Activated naive CD4-positive, alpha-beta T cell (primary cell): ENCODE data around the gene GBP1.
"Not testable (repeated sequence)": the region's sequence is repeated elsewhere in the genome, so short reads cannot be mapped to it uniquely, and the experiment has no call there.

Source experiments
- DNase-seq, 4 experiments: peaks; one replicate each; lab custom pipeline; 2025; lab: John Stamatoyannopoulos, UW

Gene GBP1

DNA sequence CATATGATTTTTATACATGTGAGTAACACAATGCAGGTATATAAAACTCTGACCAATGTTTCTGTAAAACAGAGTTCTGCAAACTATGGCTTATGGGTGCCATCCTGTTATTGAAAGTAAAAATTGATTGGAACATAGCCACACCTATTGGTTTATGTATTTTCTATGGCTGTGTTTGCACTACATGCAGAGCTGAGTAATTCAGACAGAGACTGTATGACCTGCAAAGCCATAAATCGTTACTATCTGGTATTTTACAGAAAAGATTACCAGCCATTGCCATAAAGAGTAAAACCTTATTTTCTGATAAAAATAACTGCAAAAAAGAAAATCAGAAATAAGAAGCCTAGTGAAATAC lies 13.1 kb downstream of the GBP1 start:
- DNase-seq = no peak

GRCh38 chr1:89051300-89051954 lies 13.6 kb downstream of the GBP1 start:
- no peak for DNase-seq

GRCh38 chr1:89050649-89051033 lies 14.4 kb downstream of the GBP1 start:
- DNase-seq = no peak

GRCh38 chr1:89049901-89050648 lies 14.9 kb downstream of the GBP1 start:
- DNase-seq = not testable (repeated sequence)

- DNase-seq = not testable (repeated sequence)
Observed at GRCh38 chr1:89049187-89049586, 15.8 kb downstream of the GBP1 start.

- DNase-seq = no peak
Observed at GRCh38 chr1:89047734-89048133, 17.3 kb downstream of the GBP1 start.

GRCh38 chr1:89046318-89047183 lies 18.5 kb downstream of the GBP1 start:
- not testable (repeated sequence) for DNase-seq

GRCh38 chr1:89044970-89045721 lies 19.9 kb downstream of the GBP1 start:
- no peak for DNase-seq

DNA sequence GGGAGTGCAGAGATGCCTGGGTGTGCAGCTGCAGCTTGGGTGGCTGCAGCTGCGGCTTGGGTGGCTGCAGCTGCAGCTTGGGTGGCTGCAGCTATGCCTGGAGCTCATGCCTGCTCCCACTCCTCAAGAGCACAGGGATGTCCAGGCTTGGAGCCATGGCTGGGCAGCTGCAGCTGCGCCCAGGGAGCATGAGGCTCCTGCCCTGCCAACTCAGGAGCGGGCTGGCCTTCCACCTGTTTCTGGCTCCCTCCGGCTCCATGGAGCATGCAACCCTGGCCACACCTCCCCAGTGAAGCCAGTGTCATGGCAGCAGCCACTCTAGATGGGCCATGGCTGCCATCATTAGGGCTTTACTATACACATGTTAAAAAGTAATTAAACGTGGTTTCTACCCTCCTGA lies 21.1 kb downstream of the GBP1 start:
- DNase-seq = no peak

DNA sequence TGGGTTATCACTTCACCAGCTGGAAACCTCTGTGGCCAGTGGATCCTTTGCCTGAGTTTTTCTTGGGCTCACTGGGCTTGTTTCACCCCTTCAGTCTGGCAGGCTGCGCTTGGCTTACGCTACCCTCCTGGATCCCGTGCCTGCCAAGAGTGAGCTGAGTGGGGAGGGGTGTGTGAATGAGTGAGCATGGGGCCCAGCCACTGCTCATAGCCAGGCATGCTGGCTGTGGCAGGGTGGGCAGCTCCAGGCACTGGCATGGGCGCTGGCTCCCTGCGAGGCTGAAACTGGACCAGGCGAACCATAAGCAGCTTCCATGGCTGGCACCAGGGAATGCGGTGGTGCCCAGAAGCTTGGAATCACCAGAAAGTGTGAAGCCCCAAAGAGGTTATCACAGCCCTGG lies 22.5 kb downstream of the GBP1 start:
- no peak for DNase-seq

DNA sequence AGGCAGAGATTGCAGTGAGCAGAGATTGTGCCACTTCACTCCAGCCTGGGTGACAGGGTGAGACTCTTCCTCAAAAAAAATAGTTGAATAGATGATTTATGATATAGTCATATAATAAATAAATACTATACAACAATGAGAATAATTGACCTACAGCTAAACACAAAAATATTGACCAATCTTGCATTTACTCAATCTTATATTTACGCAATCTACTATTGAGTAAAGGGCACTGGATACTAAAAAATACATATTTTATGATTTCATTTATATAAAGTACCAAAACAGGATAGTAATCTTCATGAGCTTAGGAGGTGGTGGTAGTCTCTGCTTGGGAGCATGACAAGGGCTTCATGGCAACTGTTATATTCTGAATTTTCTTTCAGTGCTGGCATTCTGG lies 23.3 kb downstream of the GBP1 start:
- no peak for DNase-seq

DNA sequence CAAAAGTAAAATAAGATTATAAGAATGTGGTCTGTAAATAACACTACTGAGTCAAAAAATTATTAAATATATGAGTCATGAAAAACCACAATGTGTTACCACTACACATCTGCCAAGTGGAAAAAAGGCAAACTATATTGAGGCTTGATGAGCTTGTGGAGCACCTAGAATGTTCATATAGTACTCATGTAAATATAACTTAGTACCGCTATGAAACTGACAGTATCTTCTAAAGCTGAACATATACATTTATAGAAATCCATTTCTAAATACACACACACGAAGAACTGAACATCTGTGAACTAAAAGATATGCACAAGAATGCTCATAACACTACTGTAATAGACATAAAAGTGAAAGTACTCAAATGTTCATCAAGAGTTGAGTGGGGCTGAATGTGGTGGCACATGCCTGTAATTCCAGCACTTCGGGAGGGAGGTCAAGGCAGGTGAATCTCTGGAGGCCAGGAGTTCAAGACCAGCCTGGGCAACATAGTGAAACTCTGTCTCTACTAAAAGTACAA lies 23.8 kb downstream of the GBP1 start:
- no peak for DNase-seq

GRCh38 chr1:89040315-89040626 lies 24.7 kb downstream of the GBP1 start:
- no peak for DNase-seq

GRCh38 chr1:89037186-89037585 lies 27.8 kb downstream of the GBP1 start:
- no peak for DNase-seq

DNA sequence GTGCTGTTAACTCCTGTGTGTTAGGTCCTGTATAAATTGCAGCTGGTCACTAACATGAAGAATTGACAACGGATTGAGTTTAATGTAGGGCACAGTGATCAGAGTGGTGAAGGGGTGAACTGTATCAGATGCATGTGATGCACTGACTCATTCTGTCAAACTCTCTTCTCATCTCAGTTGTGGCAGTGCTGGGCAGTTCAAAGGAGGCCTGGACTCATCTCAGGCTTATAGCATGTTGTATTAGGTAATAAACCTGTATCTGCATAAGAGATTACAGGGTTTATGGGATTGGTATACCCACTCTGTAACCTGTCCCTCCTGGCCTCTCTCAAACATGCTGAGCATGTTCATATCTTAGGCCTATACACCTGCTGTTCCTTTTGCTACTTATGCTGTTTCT lies 29.9 kb downstream of the GBP1 start:
- no peak for DNase-seq

- not testable (repeated sequence) for DNase-seq
Observed at GRCh38 chr1:89034004-89034403, 31.0 kb downstream of the GBP1 start.

GRCh38 chr1:89029051-89029450 lies 36.0 kb downstream of the GBP1 start:
- DNase-seq = not testable (repeated sequence)

- DNase-seq = no peak
Observed at GRCh38 chr1:89025928-89026327, 39.1 kb downstream of the GBP1 start.

GRCh38 chr1:89023026-89023425 lies 42.0 kb downstream of the GBP1 start:
- DNase-seq = no peak

GRCh38 chr1:89022167-89022959 lies 42.6 kb downstream of the GBP1 start, which contains the start of gene GBP3:
Gene GBP3, minus strand, starts transcription at chr1:89022866. Its CDS starts 2,145 bp downstream, at chr1:89020721.
- no peak for DNase-seq

DNA sequence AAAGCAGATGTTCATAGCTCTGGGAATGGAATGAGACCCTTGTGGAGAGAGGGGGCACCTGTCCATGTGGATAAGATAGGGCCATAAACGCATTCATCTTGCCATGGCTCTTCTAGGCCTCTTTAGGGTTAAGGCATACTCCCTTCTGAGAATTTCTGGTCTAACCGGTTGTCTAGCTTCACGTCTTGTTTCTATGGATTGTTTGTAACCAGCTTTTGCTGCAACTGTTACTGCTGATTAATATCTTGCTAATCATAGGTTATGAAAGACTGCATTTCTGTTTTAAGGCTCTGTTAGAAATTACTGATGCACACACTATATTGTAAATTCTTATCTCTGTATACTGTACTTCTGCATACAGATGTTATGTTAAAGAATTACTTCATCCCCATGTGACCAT lies 46.7 kb downstream of the GBP1 start:
- not testable (repeated sequence) for DNase-seq
